Liver (tissue), 3 donors: ENCODE results near the gene ABHD12B.

Source experiments
- EGR1 ChIP-seq, 2 donors: IDR thresholded peaks; 2 replicates each; pipeline ENCODE4 v1.6.1; 2016 to 2018; ENCODE audit warnings: antibody characterized with exemption in 2 of 2, low read depth in 2 of 2
- GABPA ChIP-seq, 2 donors: IDR thresholded peaks in 1 of 2; conservative IDR thresholded peaks in 1 of 2; 2 replicates each; pipeline ENCODE4 v1.6.1; 2016; ENCODE audit warnings: antibody characterized with exemption in 2 of 2, mild to moderate bottlenecking in 1 of 2, moderate library complexity in 1 of 2
- MAX ChIP-seq: IDR thresholded peaks from 2 replicates; pipeline ENCODE4 v1.6.1; 2016; ENCODE audit warnings: antibody characterized with exemption
- RAD21 ChIP-seq, 2 donors: IDR thresholded peaks; 2 replicates each; pipeline ENCODE4 v1.6.1; 2016; ENCODE audit warnings: antibody characterized with exemption in 2 of 2, mild to moderate bottlenecking in 2 of 2
- SP1 ChIP-seq: IDR thresholded peaks from 2 replicates; pipeline ENCODE4 v1.6.1; 2018; ENCODE audit warnings: antibody characterized with exemption, mild to moderate bottlenecking
- TAF1 ChIP-seq: conservative IDR thresholded peaks from 2 replicates; pipeline ENCODE4 v1.6.1; 2016; ENCODE audit warnings: antibody characterized with exemption, mild to moderate bottlenecking
- YY1 ChIP-seq: IDR thresholded peaks from 2 replicates; pipeline ENCODE4 v1.6.1; 2016; ENCODE audit warnings: antibody characterized with exemption, mild to moderate bottlenecking
- TF ChIP-seq, protein P1 (sequence below): fragments of 150-350 bp; IDR thresholded peaks from 2 replicates; pipeline ENCODE4 v1.5.1; 2017; ENCODE audit warnings: improper control_type of control experiment, low read depth, low read length; ENCODE audit not compliant: missing input control
- TF ChIP-seq, protein P2 (sequence below): IDR thresholded peaks from 2 replicates; pipeline ENCODE4 v1.6.1; 2016; ENCODE audit warnings: antibody characterized with exemption
- TF ChIP-seq, protein P3 (sequence below): IDR thresholded peaks from 2 replicates; pipeline ENCODE4 v1.6.1; 2016; ENCODE audit warnings: antibody characterized with exemption, mild to moderate bottlenecking
- donor health status: healthy.
- donor health status: healthy.

- TF ChIP-seq, protein P1, sequence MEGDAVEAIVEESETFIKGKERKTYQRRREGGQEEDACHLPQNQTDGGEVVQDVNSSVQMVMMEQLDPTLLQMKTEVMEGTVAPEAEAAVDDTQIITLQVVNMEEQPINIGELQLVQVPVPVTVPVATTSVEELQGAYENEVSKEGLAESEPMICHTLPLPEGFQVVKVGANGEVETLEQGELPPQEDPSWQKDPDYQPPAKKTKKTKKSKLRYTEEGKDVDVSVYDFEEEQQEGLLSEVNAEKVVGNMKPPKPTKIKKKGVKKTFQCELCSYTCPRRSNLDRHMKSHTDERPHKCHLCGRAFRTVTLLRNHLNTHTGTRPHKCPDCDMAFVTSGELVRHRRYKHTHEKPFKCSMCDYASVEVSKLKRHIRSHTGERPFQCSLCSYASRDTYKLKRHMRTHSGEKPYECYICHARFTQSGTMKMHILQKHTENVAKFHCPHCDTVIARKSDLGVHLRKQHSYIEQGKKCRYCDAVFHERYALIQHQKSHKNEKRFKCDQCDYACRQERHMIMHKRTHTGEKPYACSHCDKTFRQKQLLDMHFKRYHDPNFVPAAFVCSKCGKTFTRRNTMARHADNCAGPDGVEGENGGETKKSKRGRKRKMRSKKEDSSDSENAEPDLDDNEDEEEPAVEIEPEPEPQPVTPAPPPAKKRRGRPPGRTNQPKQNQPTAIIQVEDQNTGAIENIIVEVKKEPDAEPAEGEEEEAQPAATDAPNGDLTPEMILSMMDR: no peak
- TF ChIP-seq GABPA (IDR thresholded peaks at IDR 0.05 in 1 of 2, conservative IDR thresholded peaks at IDR 0.05 in 1 of 2) (no peak), MAX (no peak), EGR1 (IDR thresholded peaks at IDR 0.05; ENCODE audit: low read depth in 2 of 2) (no peak), TAF1 (no peak), SP1 (no peak), RAD21 (IDR thresholded peaks at IDR 0.05) (no peak), YY1 (no peak)
- TF ChIP-seq, protein P2, sequence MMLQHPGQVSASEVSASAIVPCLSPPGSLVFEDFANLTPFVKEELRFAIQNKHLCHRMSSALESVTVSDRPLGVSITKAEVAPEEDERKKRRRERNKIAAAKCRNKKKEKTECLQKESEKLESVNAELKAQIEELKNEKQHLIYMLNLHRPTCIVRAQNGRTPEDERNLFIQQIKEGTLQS: no peak
- TF ChIP-seq, protein P3, sequence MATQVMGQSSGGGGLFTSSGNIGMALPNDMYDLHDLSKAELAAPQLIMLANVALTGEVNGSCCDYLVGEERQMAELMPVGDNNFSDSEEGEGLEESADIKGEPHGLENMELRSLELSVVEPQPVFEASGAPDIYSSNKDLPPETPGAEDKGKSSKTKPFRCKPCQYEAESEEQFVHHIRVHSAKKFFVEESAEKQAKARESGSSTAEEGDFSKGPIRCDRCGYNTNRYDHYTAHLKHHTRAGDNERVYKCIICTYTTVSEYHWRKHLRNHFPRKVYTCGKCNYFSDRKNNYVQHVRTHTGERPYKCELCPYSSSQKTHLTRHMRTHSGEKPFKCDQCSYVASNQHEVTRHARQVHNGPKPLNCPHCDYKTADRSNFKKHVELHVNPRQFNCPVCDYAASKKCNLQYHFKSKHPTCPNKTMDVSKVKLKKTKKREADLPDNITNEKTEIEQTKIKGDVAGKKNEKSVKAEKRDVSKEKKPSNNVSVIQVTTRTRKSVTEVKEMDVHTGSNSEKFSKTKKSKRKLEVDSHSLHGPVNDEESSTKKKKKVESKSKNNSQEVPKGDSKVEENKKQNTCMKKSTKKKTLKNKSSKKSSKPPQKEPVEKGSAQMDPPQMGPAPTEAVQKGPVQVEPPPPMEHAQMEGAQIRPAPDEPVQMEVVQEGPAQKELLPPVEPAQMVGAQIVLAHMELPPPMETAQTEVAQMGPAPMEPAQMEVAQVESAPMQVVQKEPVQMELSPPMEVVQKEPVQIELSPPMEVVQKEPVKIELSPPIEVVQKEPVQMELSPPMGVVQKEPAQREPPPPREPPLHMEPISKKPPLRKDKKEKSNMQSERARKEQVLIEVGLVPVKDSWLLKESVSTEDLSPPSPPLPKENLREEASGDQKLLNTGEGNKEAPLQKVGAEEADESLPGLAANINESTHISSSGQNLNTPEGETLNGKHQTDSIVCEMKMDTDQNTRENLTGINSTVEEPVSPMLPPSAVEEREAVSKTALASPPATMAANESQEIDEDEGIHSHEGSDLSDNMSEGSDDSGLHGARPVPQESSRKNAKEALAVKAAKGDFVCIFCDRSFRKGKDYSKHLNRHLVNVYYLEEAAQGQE: no peak
Measured at GRCh38 chr14:50871914-50872732, at the start of gene ABHD12B.
